ENCODE results near the gene EMC9.

Gene EMC9

DNA sequence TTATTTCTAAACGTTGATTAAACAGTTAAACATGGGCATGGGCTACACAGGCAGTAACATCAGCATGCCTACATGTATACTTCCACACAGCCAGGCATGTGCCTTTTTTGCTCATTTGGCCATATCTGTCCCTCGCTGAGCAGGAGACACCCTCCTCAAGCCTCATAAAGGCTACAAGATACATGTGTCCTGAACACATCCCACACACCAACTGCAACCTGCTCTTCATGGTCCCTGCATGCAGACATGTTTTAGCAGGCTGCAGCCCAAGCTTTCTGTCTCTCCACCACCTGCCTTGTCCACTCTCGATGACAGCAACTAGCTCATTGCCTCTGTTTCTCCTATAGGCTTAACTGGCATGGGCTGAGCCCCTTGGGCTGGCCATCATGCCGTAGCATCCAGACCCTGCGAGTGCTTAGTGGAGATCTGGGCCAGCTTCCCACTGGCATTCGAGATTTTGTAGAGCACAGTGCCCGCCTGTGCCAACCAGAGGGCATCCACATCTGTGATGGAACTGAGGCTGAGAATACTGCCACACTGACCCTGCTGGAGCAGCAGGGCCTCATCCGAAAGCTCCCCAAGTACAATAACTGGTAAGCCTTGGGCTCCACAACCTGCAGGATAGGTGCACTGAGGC is 44.7 kb downstream of the EMC9 start:
- peaks cover 22% of the 10 kb centered on the region for H3K79me2 ChIP-seq (ENCODE audit: insufficient read depth, low read length)
- H4K20me1 ChIP-seq (ENCODE audit: insufficient read depth, low read length): no peaks in the 10 kb centered on the region
- H3K27ac ChIP-seq (ENCODE audit: low read length): no peak overlapping the region
- peak overlapping the region; percentile 36; the same call in 1 of the 2 replicates for H3K4me2 ChIP-seq (ENCODE audit: insufficient read depth, low read length)
- ATAC-seq (ENCODE audit: insufficient read depth, low read depth) (no peak), DNase-seq (no peak)
- no peak overlapping the region for H2AFZ ChIP-seq (ENCODE audit: low read depth, low read length)
- no peak for TF ChIP-seq EZH2 (IDR thresholded peaks at IDR 0.05; ENCODE audit: borderline replicate concordance, low read depth, low read length, severe bottlenecking)
- TF ChIP-seq, protein P1, sequence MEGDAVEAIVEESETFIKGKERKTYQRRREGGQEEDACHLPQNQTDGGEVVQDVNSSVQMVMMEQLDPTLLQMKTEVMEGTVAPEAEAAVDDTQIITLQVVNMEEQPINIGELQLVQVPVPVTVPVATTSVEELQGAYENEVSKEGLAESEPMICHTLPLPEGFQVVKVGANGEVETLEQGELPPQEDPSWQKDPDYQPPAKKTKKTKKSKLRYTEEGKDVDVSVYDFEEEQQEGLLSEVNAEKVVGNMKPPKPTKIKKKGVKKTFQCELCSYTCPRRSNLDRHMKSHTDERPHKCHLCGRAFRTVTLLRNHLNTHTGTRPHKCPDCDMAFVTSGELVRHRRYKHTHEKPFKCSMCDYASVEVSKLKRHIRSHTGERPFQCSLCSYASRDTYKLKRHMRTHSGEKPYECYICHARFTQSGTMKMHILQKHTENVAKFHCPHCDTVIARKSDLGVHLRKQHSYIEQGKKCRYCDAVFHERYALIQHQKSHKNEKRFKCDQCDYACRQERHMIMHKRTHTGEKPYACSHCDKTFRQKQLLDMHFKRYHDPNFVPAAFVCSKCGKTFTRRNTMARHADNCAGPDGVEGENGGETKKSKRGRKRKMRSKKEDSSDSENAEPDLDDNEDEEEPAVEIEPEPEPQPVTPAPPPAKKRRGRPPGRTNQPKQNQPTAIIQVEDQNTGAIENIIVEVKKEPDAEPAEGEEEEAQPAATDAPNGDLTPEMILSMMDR (IDR thresholded peaks at IDR 0.05; ENCODE audit: borderline replicate concordance, extremely low read depth, low read length, poor library complexity, severe bottlenecking): no peak
- H3K36me3 ChIP-seq (ENCODE audit: insufficient read depth, low read length): peaks cover 39% of the 10 kb centered on the region
- peaks cover 24% of the 10 kb centered on the region for H3K4me1 ChIP-seq (ENCODE audit: insufficient read depth, low read length)
- H3K9ac ChIP-seq (ENCODE audit: low read depth, low read length): no peak overlapping the region
- no peaks in the 10 kb centered on the region for H3K27me3 ChIP-seq (ENCODE audit: insufficient read depth, low read length, poor library complexity)
- H3K4me3 ChIP-seq (ENCODE audit: low read depth in 1 of 2, low read length in 2 of 2): no peak overlapping the region
- no peaks in the 10 kb centered on the region for H3K9me3 ChIP-seq (ENCODE audit: insufficient read depth, low read length, severe bottlenecking)

DNA sequence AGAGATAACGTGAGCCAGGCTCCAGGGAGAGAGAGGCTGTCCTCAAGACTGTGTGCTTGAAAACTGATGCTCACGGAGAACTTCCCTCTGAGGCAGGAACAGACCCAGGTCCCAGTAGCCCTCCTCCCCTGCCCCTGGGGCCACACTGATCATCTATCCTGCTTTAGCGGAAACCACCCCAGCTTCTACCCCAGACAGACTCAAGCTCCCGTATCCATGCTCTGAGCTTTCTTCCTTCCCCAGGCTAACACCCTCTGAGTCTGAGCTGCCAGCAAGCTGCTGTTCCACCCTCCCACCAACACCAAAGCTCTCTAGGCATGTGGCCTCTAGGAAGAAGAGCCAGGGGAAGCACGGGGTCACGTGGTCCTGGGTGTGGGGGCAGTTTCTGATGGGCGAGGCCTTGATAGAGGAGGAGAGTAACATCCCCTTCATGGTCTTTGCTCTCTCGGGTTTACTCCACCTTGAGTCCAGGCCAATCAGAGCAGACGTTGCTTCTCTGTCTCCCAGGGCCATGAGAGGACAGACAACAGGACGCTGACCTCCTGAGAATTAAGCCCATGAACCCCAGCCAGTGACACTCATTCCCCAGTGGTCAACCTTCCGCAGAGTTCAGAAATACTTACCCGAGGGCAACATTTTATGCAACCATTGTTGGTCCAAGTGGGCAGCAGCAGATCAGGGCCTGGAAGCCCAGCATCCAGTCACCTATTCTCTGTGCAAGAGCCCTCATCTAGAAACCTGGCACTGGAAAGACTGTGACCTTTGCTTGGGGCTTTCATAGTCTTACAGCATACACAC is 45.9 kb downstream of the EMC9 start:
- peak; percentile 10 for ATAC-seq (ENCODE audit: insufficient read depth, low read depth)
- Histone ChIP-seq H3K27ac (ENCODE audit: low read length) (peak overlapping the region; percentile 94), H3K36me3 (ENCODE audit: insufficient read depth, low read length) (peaks cover 32% of the 10 kb centered on the region), H3K27me3 (ENCODE audit: insufficient read depth, low read length, poor library complexity) (no peaks in the 10 kb centered on the region), H3K4me3 (ENCODE audit: low read depth in 1 of 2, low read length in 2 of 2) (peak overlapping the region; percentile 67 to 75), H3K9me3 (ENCODE audit: insufficient read depth, low read length, severe bottlenecking) (no peaks in the 10 kb centered on the region), H3K79me2 (ENCODE audit: insufficient read depth, low read length) (peaks cover 22% of the 10 kb centered on the region), H3K4me1 (ENCODE audit: insufficient read depth, low read length) (peaks cover 28% of the 10 kb centered on the region), H2AFZ (ENCODE audit: low read depth, low read length) (peak overlapping the region; percentile 85), H4K20me1 (ENCODE audit: insufficient read depth, low read length) (no peaks in the 10 kb centered on the region), H3K4me2 (ENCODE audit: insufficient read depth, low read length) (peak overlapping the region; percentile 77), H3K9ac (ENCODE audit: low read depth, low read length) (peak overlapping the region; percentile 95)
- TF ChIP-seq, protein P1 (IDR thresholded peaks at IDR 0.05; ENCODE audit: borderline replicate concordance, extremely low read depth, low read length, poor library complexity, severe bottlenecking): no peak
- no peak for TF ChIP-seq EZH2 (IDR thresholded peaks at IDR 0.05; ENCODE audit: borderline replicate concordance, low read depth, low read length, severe bottlenecking)
- DNase-seq: peak; percentile 63

DNA sequence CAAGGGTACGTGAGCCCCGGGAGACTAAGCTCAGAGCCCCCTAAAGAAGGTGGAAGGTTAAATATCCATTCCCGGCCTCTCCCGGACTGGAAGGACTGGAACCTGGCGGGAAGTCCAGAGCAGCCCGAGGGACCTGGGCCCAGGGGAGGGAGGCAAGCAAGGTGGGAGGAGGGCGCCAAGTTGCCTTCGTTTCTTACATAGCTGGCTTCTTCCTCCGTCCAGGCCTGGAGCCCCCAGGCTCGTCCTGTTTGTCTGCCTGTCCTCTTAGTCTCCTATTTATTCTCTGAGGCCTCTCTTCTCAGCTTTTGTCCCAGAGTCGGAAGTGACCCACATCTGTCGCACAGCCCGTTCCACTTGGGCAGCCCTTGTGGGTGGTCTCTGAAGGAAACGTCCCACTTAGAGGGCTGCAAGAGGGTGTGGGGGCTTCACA is 46.5 kb downstream of the EMC9 start:
- Histone ChIP-seq H3K27ac (ENCODE audit: low read length) (peak overlapping the region; percentile 94), H3K79me2 (ENCODE audit: insufficient read depth, low read length) (peaks cover 22% of the 10 kb centered on the region), H3K27me3 (ENCODE audit: insufficient read depth, low read length, poor library complexity) (no peaks in the 10 kb centered on the region), H3K4me3 (ENCODE audit: low read depth in 1 of 2, low read length in 2 of 2) (peak overlapping the region; percentile 67 to 75), H3K4me1 (ENCODE audit: insufficient read depth, low read length) (peaks cover 30% of the 10 kb centered on the region), H3K36me3 (ENCODE audit: insufficient read depth, low read length) (peaks cover 28% of the 10 kb centered on the region), H3K9ac (ENCODE audit: low read depth, low read length) (peak overlapping the region; percentile 95), H3K4me2 (ENCODE audit: insufficient read depth, low read length) (peak overlapping the region; percentile 77), H4K20me1 (ENCODE audit: insufficient read depth, low read length) (no peaks in the 10 kb centered on the region), H3K9me3 (ENCODE audit: insufficient read depth, low read length, severe bottlenecking) (no peaks in the 10 kb centered on the region), H2AFZ (ENCODE audit: low read depth, low read length) (peak overlapping the region; percentile 85)
- no peak for TF ChIP-seq EZH2 (IDR thresholded peaks at IDR 0.05; ENCODE audit: borderline replicate concordance, low read depth, low read length, severe bottlenecking)
- TF ChIP-seq, protein P1 (IDR thresholded peaks at IDR 0.05; ENCODE audit: borderline replicate concordance, extremely low read depth, low read length, poor library complexity, severe bottlenecking): no peak
- peak; percentile 3 for ATAC-seq (ENCODE audit: insufficient read depth, low read depth)
- no peak for DNase-seq

Measured in DND-41 (cell line).